ENCODE data around the gene CSH1.

CSH1 gene

DNA sequence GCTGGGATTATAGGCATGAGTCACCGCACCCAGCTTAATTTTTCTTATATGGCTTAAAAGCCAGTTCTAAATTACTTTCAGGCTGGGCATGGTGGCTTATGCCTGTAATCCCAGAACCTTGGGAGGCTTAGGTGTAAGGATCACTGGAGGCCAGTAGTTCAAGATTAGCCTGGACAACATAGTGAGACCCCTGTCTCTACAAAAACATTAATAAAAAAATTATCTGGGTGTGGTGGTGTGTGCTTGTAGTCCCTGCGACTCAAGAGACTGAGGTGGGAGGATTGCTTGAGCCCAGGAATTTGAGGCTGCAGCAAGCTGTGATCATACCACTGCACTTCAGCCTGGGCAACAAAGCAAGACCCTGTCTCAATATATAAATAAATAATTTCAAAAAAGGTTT lies 43.1 kb downstream of the CSH1 start:
- TF ChIP-seq, protein P1, sequence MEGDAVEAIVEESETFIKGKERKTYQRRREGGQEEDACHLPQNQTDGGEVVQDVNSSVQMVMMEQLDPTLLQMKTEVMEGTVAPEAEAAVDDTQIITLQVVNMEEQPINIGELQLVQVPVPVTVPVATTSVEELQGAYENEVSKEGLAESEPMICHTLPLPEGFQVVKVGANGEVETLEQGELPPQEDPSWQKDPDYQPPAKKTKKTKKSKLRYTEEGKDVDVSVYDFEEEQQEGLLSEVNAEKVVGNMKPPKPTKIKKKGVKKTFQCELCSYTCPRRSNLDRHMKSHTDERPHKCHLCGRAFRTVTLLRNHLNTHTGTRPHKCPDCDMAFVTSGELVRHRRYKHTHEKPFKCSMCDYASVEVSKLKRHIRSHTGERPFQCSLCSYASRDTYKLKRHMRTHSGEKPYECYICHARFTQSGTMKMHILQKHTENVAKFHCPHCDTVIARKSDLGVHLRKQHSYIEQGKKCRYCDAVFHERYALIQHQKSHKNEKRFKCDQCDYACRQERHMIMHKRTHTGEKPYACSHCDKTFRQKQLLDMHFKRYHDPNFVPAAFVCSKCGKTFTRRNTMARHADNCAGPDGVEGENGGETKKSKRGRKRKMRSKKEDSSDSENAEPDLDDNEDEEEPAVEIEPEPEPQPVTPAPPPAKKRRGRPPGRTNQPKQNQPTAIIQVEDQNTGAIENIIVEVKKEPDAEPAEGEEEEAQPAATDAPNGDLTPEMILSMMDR (IDR thresholded peaks at IDR 0.05): no peak

DNA sequence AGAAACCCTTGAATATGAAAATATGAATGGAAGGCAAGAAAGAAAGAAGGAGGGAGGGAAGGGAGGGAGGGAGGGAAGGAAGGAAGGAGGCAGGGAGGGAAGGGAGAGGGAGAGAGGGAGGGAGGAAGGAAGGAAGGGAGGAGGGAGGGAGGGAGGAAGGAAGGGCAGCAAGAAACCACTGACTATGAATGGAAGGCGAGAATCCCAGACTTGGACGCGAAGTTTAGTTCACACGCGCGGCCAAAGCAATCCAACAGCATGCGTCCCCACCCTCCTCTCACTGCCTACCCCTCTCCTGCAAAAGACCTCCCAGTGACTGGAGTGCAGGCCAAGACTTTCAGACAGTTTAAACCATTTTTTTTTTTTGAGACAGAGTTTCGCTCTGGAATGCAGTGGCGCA lies 46.0 kb downstream of the CSH1 start:
- TF ChIP-seq, protein P1 (IDR thresholded peaks at IDR 0.05): no peak

DNA sequence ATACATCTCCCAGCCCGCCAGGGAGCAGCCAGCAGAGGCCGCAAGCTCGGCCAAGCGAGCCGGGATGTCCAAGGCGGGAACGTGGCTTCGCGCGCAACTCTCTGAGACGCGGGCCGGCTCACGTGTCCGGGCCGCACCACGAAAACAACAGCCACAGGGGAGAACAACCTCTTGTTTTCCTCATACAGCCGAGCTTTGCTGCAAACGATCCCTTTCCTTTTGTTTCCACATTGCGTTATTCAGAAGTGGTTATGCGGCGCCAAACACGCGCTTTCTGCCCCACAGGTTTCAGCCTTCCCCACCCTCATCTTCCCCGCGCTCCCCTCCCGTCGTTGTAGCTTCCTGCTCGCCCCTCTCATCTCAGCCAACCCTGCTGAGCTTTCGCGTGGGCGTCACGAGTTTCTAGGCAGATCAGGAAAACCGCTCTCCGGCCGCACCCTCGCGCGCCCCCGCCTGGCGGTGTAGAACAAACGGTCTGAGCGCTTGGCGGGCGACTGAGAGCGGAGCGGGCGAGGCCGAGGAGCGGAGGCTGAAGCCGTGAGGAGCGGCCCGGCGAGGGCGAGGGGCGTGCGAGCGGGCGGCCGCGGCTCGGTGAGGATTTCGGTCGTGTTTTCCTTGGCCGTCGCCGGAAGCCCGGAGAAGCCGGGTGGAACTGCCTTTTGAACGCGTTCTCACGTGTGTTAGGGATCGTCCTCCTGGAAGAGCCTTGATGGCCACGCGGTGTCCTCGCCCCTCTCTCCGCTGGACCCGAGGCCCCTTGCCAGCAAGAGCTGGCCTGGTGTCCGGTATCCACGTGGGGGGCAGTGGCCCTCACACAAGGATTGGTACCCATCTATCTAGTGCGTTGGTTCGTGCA lies 47.3 kb downstream of the CSH1 start:
- TF ChIP-seq, protein P1 (IDR thresholded peaks at IDR 0.05): no peak

DNA sequence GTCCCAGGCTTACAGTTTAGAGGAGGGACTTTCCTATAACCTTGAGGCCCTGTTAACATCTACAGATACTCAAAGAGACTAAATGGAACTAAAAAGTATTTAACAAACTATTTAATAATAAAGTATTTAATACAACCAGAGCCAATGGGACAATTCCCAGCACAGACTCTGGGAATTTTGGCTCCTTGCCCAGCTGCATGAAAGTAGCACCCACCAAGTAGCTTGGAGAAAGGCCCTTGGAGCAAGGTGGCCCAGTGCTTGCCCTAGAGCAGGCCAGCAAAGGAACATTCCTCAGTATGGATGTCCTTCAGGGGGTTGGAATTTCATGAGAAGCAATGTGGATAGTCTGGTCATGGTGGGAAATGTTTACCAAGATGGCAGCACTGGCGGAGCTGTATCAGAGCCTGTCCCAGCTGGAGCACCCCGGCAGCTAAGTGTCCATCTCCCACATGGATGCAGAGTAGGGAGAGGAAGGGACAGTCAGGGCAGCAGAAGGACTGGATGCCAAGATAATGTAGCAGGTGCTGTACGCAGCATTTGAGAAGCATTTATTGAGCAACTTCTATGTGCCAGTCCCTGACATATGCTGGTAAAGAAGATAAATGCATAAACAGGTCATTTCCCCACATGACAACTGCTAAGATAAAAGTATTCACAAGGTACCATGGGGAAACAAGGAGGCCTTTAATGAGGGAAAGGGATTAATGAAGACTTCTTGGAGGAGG lies 48.7 kb downstream of the CSH1 start:
- TF ChIP-seq, protein P1 (IDR thresholded peaks at IDR 0.05): no peak

DNA sequence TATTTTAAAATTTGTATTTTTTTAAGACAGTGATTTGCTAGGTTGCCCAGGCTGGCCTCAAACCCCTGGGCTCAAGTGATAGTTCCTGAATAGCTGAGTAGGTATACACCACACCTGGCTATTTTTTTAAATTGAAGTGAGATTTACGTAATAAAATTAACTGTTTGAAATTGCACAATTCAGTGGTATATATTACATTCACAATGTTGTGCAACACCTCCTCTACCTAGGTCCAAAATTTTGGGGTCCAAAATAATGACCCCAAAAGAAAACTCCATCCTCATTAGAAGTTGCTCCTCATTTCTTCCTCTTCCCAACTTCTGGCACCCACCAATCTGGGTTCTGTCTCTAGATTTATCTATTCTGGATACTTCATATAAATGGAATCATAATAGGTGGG lies 50.9 kb downstream of the CSH1 start:
- TF ChIP-seq, protein P1 (IDR thresholded peaks at IDR 0.05): no peak

All from LNCAP (cell line).